Skeletal muscle cell (primary cell): ENCODE results near the gene RNF215.
"Not testable (repeated sequence)": the region's sequence is repeated elsewhere in the genome, so short reads cannot be mapped to it uniquely, and the experiment has no call there.

Experiments
- DNase-seq: peaks from one replicate; pipeline ENCODE4 v3.0.0-alpha.2; 2010; ENCODE audit warnings: low read depth
- H3K4me3 ChIP-seq: 2 replicates; pipeline ENCODE4 v1.5.1; 2011; ENCODE audit warnings: low read depth, mild to moderate bottlenecking, control low read depth, low read length, moderate library complexity

Gene RNF215

DNA sequence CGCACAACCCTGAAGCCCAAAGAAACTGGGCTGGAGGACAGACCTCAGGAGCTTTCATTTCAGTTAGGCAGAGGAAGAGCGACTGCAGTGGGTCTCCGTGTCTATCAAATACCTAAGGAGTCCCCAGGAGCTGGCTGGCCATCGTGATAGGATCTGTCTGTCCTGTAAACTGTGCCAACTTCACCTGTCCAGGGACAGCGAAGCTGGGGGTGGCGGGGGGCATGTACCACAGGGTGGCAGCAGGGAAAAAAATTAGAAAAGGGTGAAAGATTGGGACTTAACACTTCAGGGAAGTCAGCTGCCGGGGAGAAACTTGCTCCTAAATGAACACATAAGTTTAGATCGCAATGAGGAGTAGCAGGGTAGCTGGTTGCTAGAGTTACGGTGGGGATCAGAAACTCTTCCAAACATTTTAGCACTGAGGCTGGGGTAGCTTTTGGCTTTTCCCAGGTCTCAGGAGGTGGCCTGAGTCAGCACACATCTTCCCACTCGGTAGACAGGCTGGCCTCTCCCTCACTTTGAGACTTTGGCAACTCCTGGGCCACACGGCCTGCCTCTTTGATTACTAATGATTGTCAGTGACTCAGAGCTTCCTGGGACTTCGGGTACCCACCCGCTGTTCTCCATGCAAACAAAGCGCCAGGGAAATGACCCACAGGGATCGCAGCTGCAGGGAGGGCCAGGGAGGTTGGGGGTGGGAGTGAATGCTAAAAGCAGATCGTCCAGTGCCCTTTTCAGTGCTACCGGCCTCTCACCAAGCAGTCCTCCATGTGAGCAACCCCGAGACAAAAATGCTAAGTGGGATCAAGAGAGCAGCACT is 35.5 kb upstream of the RNF215 start:
- peak; percentile 96 for DNase-seq

DNA sequence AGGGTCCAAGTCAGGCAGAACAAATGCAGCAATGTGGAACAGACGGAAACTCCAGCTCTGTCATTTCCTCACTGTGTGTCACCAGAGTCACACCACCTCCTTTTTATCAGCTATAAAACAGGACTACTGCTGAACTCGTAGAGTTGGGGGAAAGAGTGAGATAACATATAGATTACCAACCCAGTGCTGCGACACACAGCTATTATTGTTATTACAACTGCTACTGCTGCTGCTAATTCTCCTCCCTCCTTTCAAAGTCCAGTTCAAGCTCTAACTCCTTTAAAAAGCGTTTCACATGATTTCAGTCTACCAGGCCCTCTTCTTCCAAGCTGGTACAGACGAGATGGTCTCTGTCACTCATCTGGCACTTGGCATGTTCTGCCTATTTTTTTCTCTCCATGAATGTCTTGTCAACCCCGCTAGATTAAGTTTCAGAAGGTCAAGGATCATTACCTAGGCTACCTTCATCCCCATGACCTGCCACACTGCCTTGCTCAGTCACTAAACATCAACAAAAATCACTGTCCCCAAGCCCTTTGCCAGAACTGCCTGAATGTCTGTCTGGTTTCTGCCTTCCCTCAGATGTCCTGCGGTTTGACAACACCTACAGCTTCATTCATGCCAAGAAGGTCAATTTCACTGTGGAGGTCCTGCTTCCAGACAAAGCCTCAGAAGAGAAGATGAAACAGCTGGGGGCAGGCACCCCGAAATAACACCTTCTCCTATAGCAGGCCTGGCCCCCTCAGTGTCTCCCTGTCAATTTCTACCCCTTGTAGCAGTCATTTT is 34.7 kb upstream of the RNF215 start:
- H3K4me3 ChIP-seq = no peak overlapping the region
- DNase-seq = no peak

More for the DNA sequence above, 35.5 kb upstream of the RNF215 start:
- H3K4me3 ChIP-seq = peak overlapping the region; percentile 48

GRCh38 chr22:30420347-30421125 is 33.3 kb upstream of the RNF215 start:
- H3K4me3 ChIP-seq = no peak overlapping the region
- peak; percentile 87 for DNase-seq

- no peak for DNase-seq
- no peak overlapping the region for H3K4me3 ChIP-seq
Measured at GRCh38 chr22:30416837-30417236, 29.6 kb upstream of the RNF215 start.

DNA sequence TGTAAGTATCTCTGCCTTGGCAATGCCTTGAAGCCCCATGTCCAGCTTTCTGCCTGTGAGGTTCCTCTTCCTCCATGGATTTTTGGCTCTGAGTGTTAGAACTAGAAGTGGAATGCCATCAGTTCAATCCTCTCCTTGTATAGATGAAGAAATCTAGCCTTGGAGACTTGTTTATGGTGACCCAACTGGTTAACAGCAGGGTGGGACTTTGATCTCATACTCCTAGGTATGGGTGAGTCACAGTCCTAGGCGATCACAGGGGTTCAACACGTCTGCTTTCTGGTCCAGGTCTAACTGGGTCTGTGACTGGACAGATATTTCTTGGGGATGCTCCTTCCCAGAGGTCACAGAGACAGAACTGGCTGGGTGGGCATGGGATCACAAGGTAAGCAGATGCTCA is 29.2 kb upstream of the RNF215 start:
- no peak overlapping the region for H3K4me3 ChIP-seq
- no peak for DNase-seq

GRCh38 chr22:30414525-30415047 is 27.4 kb upstream of the RNF215 start:
- H3K4me3 ChIP-seq = no peak overlapping the region
- DNase-seq = no peak

DNA sequence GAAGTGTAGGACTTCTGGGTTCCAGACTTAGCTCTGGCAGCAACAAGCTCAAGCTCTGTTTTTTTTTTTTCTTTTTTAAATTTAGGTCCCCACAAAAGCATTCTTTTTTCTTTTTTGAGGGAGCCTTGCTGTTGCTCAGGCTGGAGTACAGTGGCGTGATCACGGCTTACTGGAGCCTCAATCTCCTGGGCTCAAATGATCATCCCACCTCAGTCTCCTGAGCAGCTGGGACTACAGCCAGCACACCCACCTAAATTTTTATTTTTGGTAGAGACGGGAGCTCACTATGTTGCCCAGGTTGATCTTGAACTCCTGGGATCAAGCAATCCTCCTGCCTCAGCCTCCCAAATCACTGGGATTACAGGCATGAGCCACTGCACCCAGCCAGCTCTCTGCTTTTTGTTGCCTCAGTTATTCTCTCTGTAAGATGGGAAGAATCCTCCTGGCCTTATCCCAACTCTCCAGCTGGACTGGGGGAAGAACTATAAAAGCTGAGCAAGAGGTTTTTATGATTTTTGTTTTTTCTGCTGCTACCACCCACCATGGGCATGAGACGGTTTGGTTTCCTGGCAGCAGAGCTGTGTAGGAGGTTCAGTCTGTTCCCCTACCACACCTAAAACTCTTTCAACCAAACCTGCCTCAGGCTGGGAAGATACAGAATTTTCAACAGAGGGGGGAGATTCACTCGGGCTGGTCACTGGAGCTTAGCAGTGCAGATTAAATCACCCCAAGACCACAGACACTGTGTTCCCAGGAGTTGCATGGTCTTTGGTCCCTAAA is 26.7 kb upstream of the RNF215 start:
- no peak overlapping the region for H3K4me3 ChIP-seq
- no peak for DNase-seq

GRCh38 chr22:30413001-30413400 is 25.8 kb upstream of the RNF215 start:
- H3K4me3 ChIP-seq = no peak overlapping the region
- no peak for DNase-seq

DNA sequence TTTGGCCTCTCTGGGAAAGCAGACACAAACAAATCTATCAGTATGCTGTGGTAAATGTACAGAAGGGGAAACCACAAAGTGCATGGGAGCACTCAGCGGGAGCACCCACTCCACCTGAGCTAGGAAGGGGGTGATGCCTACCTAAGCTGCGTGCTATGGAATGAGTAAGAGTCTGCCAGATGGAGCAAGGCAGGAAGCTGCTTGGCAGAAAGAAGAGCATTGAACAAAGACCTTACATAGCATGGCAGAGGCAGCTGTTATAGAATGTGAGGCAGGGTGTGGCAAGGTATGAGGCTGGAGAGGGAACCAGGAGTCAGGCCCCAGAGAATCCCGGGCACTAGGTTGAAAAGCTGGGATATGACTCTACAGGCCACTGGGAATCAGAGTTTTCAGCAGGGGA is 24.6 kb upstream of the RNF215 start:
- no peak for DNase-seq
- H3K4me3 ChIP-seq = no peak overlapping the region

- no peak for DNase-seq
- no peak overlapping the region for H3K4me3 ChIP-seq
Measured at GRCh38 chr22:30408388-30409102, 21.3 kb upstream of the RNF215 start.

GRCh38 chr22:30406400-30406799 is 19.2 kb upstream of the RNF215 start:
- no peak overlapping the region for H3K4me3 ChIP-seq
- no peak for DNase-seq

DNA sequence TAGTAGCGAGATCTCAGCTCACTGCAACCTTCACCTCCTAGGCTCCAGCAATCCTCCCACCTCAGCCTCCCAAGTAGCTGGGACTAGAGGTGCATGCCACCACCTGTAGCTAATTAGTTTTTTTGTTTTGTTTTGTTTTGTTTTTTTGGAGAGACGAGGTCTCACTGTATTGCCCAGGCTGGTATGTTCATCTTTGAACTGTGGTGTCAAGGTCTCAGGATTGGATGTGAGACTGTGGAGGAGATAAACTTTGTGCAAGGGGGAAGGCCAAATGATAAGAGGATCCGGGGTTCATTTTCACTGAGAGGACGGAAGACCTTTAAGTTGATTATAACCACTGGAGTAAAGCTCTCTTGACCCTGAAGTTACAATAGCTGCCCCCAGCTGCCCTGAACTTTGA is 18.5 kb upstream of the RNF215 start:
- H3K4me3 ChIP-seq = no peak overlapping the region
- DNase-seq = no peak

DNA sequence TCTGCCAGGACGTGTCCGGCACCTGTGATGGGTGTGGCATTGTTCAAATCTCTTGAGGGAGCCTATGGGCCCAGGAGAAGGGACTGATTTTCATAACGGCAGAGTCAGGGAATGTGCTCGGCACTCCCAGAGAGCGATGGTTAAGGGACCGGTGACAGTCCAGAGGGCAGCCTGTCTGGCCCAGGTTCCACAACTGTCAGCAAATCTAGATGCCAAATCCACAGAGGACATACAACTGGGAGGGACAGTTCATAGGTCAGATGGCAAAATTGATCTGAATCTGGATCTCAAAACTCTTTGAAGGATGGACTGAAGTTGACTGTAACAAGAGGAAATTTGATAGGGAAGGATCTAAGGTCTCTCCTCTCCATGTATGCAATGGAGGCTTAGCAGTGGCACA is 17.1 kb upstream of the RNF215 start:
- no peak for DNase-seq
- no peak overlapping the region for H3K4me3 ChIP-seq

GRCh38 chr22:30402766-30403104 is 15.5 kb upstream of the RNF215 start:
- not testable (repeated sequence) for DNase-seq, H3K4me3 ChIP-seq

DNA sequence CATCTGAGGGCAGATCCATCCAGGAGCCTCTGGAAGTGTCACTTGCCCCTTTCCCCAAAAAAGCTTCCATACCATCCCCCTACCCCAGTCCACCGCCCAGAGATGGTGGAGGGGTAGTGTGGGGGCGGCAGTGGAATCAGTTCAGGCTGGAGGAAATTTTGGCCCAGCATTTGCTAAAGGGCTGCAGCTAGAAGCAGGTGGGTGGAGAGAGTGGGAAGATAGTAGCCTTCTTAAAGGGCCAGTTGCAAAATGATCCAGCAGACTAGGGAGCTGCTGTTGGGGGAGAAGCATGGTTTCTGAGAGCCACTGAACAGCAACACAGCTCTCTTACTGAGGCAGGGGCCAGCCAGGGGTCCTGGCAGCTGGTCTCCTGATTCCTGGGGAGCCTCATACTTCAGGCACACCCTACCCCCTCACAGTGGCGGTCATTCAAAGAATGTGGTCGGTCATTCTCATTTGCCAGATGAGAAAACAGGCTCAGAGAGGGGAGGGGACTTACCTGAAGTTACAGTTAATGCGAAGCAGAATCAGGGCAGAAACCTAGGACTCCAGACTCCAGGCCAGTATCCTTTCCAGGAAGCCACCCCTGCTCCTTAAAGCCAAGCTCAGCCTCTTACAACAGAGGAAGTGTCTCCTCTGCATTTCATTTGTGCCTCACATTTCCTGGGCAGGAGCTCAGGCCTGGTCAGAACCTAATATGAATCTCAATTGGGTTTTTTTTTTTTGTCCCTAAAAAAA is 15.0 kb upstream of the RNF215 start:
- DNase-seq = no peak
- H3K4me3 ChIP-seq = no peak overlapping the region

DNA sequence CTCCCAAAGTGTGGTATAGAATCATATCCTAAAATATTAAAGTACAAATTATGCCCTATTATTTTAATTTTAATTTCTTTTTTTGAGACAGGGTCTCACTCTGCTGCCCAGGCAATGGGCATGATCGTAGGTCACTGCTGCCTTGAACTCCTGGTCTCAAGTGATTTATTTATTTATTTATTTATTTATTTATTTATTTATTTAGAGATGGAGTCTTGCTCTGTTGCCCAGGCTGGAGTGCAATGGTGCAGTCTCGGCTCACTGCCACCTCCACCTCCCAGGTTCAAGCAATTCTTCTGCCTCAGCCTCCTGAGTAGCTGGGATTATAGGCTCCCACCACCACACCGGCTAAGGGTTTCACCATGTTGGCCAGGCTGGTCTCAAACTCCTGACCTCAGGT is 13.8 kb upstream of the RNF215 start:
- not testable (repeated sequence) for DNase-seq

DNA sequence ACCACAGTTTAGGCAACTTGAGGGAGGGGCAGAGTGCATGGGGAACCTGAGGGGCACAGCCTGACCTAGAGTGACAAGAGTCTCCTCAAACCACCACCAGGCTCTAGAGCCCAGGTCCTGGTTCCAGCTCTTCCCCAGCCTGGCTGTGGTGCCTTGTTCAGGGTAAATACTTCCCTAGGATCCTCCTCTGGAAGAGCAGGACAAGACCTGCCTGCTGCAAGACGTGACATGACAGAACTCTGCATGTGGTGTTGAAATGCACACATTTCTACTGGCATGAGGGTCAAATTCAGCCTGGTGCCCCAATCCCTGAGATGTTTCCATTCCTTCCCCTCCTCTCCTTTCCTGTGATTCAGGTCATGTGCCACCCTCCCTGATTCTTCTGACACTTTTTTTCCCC is 12.9 kb upstream of the RNF215 start:
- no peak overlapping the region for H3K4me3 ChIP-seq
- no peak for DNase-seq

More for the DNA sequence above, 13.8 kb upstream of the RNF215 start:
- not testable (repeated sequence) for H3K4me3 ChIP-seq

DNA sequence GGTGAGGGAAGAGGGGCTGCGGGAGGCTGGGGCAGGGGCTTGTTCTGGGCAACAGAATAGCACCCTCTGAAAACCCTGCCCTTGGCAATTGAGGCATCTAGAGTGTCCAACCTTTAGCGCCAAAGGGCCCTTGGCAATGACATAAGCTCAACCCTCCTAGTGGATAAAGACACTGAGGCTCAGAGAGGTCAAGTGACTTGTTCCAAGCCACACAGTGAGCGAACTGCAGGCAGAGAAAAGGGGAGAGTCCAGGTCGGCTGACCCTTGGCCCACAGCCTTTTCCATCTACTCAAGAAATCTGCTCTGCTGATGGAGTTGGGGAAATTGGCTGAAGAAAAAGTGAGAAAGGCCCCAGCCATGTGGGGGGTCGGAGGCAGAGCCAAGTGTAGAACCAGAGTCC is 12.5 kb upstream of the RNF215 start:
- DNase-seq = no peak
- H3K4me3 ChIP-seq = no peak overlapping the region
